Lower leg skin (tissue), 3 donors: ENCODE data around the gene WDR74.

Source experiments
- POLR2A ChIP-seq, 2 donors: fragments of 450-650 bp; IDR thresholded peaks; one replicate each; pipeline ENCODE4 v1.6.1; 2016 to 2017; ENCODE audit warnings: antibody characterized with exemption in 2 of 2, mild to moderate bottlenecking in 1 of 2, moderate library complexity in 1 of 2
- TF ChIP-seq, protein P1 (sequence below), 3 donors: fragments of 450-650 bp; IDR thresholded peaks; one replicate each; pipeline ENCODE4 v1.5.1; 2016; ENCODE audit warnings: antibody characterized with exemption in 3 of 3, mild to moderate bottlenecking in 3 of 3, moderate library complexity in 2 of 3

DNA sequence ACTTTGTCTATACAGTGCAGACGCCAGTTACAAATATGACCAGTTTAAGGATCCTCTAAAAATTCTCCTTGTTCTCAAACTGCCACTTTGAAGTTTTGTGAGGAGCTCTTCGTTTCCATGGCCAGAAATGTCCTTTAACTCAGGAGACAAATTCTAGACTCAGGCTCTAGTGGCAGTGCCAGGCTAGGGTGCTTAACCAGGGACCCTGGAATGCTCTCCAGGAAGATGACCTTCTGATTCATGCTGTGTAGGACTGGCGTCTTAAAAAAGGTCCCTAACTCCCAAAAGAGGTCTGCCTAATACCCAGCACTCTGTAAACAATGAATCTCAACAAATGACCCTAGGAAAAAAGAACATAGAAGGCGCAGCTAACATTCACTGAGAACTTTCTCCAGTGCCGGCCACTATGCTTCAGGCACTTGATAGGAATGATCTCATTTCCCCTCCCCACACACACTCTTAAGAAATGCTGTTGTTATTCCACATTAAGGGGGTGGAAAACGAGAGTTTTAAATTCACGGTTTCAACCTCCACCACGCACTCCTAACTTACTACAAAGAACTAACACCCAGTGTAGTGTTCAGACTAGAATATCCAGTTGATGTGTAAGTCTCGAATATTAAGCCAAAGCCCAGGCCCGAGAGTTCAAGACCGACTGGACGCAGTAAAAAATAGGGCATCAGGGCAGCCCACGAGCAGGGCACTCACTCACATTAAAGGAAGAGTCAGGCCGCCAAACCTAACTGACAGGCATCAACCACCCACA, 34.9 kb downstream of the WDR74 start:
- TF ChIP-seq, protein P1, sequence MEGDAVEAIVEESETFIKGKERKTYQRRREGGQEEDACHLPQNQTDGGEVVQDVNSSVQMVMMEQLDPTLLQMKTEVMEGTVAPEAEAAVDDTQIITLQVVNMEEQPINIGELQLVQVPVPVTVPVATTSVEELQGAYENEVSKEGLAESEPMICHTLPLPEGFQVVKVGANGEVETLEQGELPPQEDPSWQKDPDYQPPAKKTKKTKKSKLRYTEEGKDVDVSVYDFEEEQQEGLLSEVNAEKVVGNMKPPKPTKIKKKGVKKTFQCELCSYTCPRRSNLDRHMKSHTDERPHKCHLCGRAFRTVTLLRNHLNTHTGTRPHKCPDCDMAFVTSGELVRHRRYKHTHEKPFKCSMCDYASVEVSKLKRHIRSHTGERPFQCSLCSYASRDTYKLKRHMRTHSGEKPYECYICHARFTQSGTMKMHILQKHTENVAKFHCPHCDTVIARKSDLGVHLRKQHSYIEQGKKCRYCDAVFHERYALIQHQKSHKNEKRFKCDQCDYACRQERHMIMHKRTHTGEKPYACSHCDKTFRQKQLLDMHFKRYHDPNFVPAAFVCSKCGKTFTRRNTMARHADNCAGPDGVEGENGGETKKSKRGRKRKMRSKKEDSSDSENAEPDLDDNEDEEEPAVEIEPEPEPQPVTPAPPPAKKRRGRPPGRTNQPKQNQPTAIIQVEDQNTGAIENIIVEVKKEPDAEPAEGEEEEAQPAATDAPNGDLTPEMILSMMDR (IDR thresholded peaks at IDR 0.05): no peak
- TF ChIP-seq POLR2A (IDR thresholded peaks at IDR 0.05): no peak
